Neuronal stem cell (in vitro differentiated cells): ENCODE results near the gene INTS6. TPM values are rescaled to one million over a fixed set of nuclear protein-coding genes. Genes with fewer than 3 reads are reported as not detected.

Source experiments
- DNase-seq: peaks from one replicate; pipeline ENCODE4 v3.0.0-alpha.2; 2013; ENCODE audit warnings: low spot score
- H2AFZ ChIP-seq: one replicate; pipeline ENCODE4 v1.6.1; 2013; ENCODE audit warnings: mild to moderate bottlenecking, low read length, inconsistent platforms
- H2AK5ac ChIP-seq: 2 replicates; pipeline ENCODE4 v1.6.1; 2013; ENCODE audit warnings: low read depth, mild to moderate bottlenecking, inconsistent platforms, low read length, moderate library complexity, mixed read lengths
- H2BK120ac ChIP-seq: 2 replicates; pipeline ENCODE4 v1.6.1; 2013; ENCODE audit warnings: low read depth, mild to moderate bottlenecking, inconsistent platforms, low read length, moderate library complexity, mixed read lengths
- H2BK12ac ChIP-seq: one replicate; pipeline ENCODE4 v1.6.1; 2013; ENCODE audit warnings: low read length, inconsistent platforms
- H2BK15ac ChIP-seq: 2 replicates; pipeline ENCODE4 v1.6.1; 2013; ENCODE audit warnings: mild to moderate bottlenecking, low read length, inconsistent platforms, mixed read lengths
- H2BK5ac ChIP-seq: one replicate; pipeline ENCODE4 v1.6.1; 2013; ENCODE audit warnings: inconsistent platforms, mild to moderate bottlenecking, low read length, moderate library complexity
- H3K14ac ChIP-seq: one replicate; pipeline ENCODE4 v1.6.1; 2013; ENCODE audit warnings: low read length, inconsistent platforms
- H3K18ac ChIP-seq: 2 replicates; pipeline ENCODE4 v1.6.1; 2013; ENCODE audit warnings: low read length, inconsistent platforms
- H3K23ac ChIP-seq: 2 replicates; pipeline ENCODE4 v1.6.1; 2013; ENCODE audit warnings: low read depth, mild to moderate bottlenecking, mixed read lengths, low read length, inconsistent platforms; ENCODE audit not compliant: poor library complexity
- H3K27ac ChIP-seq: replicated peaks from 3 replicates; pipeline ENCODE4 v1.5.1; 2013; ENCODE audit warnings: low read length, inconsistent platforms
- H3K27me3 ChIP-seq, 3 experiments: 2 replicates each; pipeline ENCODE4 v1.6.1; 2013; ENCODE audit warnings: low read length in 3 of 3, mild to moderate bottlenecking in 2 of 3, inconsistent platforms in 1 of 3, low read depth in 1 of 3, mixed read lengths in 1 of 3, moderate library complexity in 1 of 3; ENCODE audit not compliant: control insufficient read depth in 3 of 3, insufficient read depth in 3 of 3
- H3K36me3 ChIP-seq, 2 donors: replicated peaks in 1 of 2; 2 replicates each; pipeline ENCODE4 v1.6.1; 2013; ENCODE audit warnings: low read length in 2 of 2; ENCODE audit not compliant: control insufficient read depth in 2 of 2, insufficient read depth in 2 of 2
- H3K4ac ChIP-seq: 2 replicates; pipeline ENCODE4 v1.6.1; 2013; ENCODE audit warnings: inconsistent platforms, mild to moderate bottlenecking, low read length, moderate library complexity
- H3K4me1 ChIP-seq, 2 donors: 1 replicate in 1 of 2; 2 replicates in 1 of 2; pipeline ENCODE4 v1.6.1; 2013; ENCODE audit warnings: low read length in 2 of 2, low read depth in 1 of 2; ENCODE audit not compliant: control insufficient read depth in 2 of 2, insufficient read depth in 1 of 2
- H3K4me2 ChIP-seq: one replicate; pipeline ENCODE4 v1.6.1; 2013; ENCODE audit warnings: mild to moderate bottlenecking, low read length, inconsistent platforms; ENCODE audit not compliant: insufficient read depth, poor library complexity, severe bottlenecking
- H3K4me3 ChIP-seq, 2 donors: 2 replicates each; pipeline ENCODE4 v1.5.1; 2013; ENCODE audit warnings: low read length in 2 of 2, mild to moderate bottlenecking in 2 of 2, inconsistent platforms in 1 of 2, moderate library complexity in 1 of 2
- H3K79me1 ChIP-seq: one replicate; pipeline ENCODE4 v1.6.1; 2013; ENCODE audit warnings: low read depth, mild to moderate bottlenecking, inconsistent platforms, low read length, moderate library complexity
- H3K9ac ChIP-seq: one replicate; pipeline ENCODE4 v1.6.1; 2013; ENCODE audit warnings: mild to moderate bottlenecking, low read depth, low read length, inconsistent platforms; ENCODE audit not compliant: poor library complexity
- H3K9me3 ChIP-seq, 2 donors: replicated peaks in 1 of 2; 2 replicates each; pipeline versions ENCODE3 to v1.6.1; 2013; ENCODE audit warnings: low read length in 2 of 2, mild to moderate bottlenecking in 2 of 2, inconsistent platforms in 1 of 2, low read depth in 1 of 2, mixed read lengths in 1 of 2, moderate library complexity in 1 of 2; ENCODE audit not compliant: control insufficient read depth in 2 of 2, insufficient read depth in 1 of 2
- H4K8ac ChIP-seq: one replicate; pipeline ENCODE4 v1.6.1; 2013; ENCODE audit warnings: low read depth, mild to moderate bottlenecking, inconsistent platforms, low read length, moderate library complexity
- H4K91ac ChIP-seq: one replicate; pipeline ENCODE4 v1.6.1; 2013; ENCODE audit warnings: low read length, low read depth, mild to moderate bottlenecking, inconsistent platforms; ENCODE audit not compliant: poor library complexity
- WGBS, 2 donors: extraction: QIAGEN DNeasy Blood & Tissue Kit; methylation state at CpG; one replicate each; pipeline ENCODE4 v1.1.7; 2013; ENCODE audit warnings: missing lambda C conversion rate in 2 of 2, mixed read lengths in 1 of 2; ENCODE audit not compliant: insufficient read length in 2 of 2, insufficient replicate concordance in 1 of 2; ENCODE audit errors: extremely low coverage in 2 of 2; 5-methylcytosine and 5-hydroxymethylcytosine counted together
- small RNA-seq: library from polyadenylated mRNA; stranded (forward); fragments of <200 nt; extraction: miRNeasy Mini kit (QIAGEN cat#:217004); gene quantifications from one replicate; pipeline ENCODE3, GENCODE V24; 2013; ENCODE audit not compliant: insufficient read depth

INTS6 gene

DNA sequence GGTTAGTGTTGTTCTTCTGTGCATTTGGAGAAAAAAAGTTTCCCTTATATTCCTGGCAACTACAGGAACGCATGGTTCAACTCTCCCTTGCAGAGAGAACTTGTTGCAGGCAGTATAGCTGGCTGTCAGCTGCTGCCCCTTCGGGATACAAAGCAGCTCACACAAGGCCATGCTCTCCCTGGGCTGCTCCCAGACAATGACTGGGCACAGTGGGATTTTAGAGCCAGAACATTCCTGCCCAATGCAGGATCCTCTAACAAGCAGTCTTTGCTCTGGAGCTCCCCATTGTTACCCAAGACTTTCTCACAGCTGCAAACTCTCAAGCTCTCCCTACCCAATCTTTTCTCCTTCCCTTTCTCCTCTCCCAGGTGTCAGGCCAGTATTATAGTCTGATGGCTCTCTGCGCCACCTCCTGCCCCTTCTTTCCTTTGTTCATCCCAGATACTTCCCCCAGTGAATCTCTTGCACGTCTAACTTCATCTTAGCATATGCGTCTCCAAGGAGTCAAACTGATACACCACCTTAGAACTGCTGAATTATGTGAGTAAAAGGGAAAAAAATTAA lies 140.8 kb downstream of the INTS6 start:
- Histone ChIP-seq H3K79me1 (no peaks in the 10 kb centered on the region), H3K27me3 (no peaks in the 10 kb centered on the region), H3K18ac (no peak overlapping the region), H3K4me2 (no peak overlapping the region), H3K36me3 (no peaks in the 10 kb centered on the region), H3K9me3 (no peaks in the 10 kb centered on the region), H2BK15ac (no peak overlapping the region), H2AFZ (peak overlapping the region; percentile 61), H2BK12ac (no peak overlapping the region), H3K4me3 (no peak overlapping the region), H3K4me1 (peaks cover 0 to 10% of the 10 kb centered on the region in 2 donors), H2BK120ac (no peak overlapping the region), H3K4ac (no peak overlapping the region), H3K14ac (no peak overlapping the region), H3K23ac (no peak overlapping the region), H3K27ac (peak overlapping the region; percentile 67), H2AK5ac (no peak overlapping the region), H4K91ac (no peak overlapping the region), H3K9ac (no peak overlapping the region), H4K8ac (no peak overlapping the region), H2BK5ac (no peak overlapping the region)
- no peak for DNase-seq
- WGBS, 2 donors = no CpG with 5 or more reads among the region's 5 CpGs

Small RNA genes within 50 kb of the gene (small RNA-seq; reads per million reads assigned to genes)
- not detected for gene MIR5693
- gene RN7SL320P = not detected
- not detected for gene SNRPGP11
